Effector memory CD8-positive, alpha-beta T cell (primary cell): ENCODE results near the gene MUC5AC.
"Not testable (repeated sequence)": the region's sequence is repeated elsewhere in the genome, so short reads cannot be mapped to it uniquely, and the experiment has no call there.

Experiments
- ATAC-seq: fragments of 150-1000 bp; cut with Tn5 transposase; replicated peaks from 2 replicates; pipeline ENCODE4 v1.10.0; 2021; ENCODE audit warnings: mild to moderate bottlenecking, moderate library complexity
- DNase-seq, 3 experiments: peaks; one replicate each; pipeline ENCODE4 v3.0.0; 2021
- H3K27ac Mint-ChIP-seq, 2 donors: one replicate each; pipeline ENCODE4 v1.8.0; 2022; ENCODE audit warnings: mild to moderate bottlenecking in 2 of 2, mixed read lengths in 2 of 2, moderate library complexity in 2 of 2
- H3K27me3 Mint-ChIP-seq, 2 donors: one replicate each; pipeline ENCODE4 v1.8.0; 2022; ENCODE audit warnings: mixed read lengths in 2 of 2
- H3K36me3 Mint-ChIP-seq: one replicate; pipeline ENCODE4 v1.8.0; 2022; ENCODE audit warnings: mild to moderate bottlenecking, moderate library complexity, mixed read lengths; ENCODE audit not compliant: insufficient read depth
- H3K4me1 Mint-ChIP-seq, 2 donors: one replicate each; pipeline ENCODE4 v1.8.0; 2022; ENCODE audit warnings: low read depth in 2 of 2, mixed read lengths in 2 of 2
- H3K4me3 Mint-ChIP-seq, 2 donors: one replicate each; pipeline ENCODE4 v1.8.0; 2022; ENCODE audit warnings: mild to moderate bottlenecking in 2 of 2, mixed read lengths in 2 of 2, moderate library complexity in 2 of 2
- H3K9me3 Mint-ChIP-seq, 2 donors: one replicate each; pipeline ENCODE4 v1.8.0; 2022; ENCODE audit warnings: mixed read lengths in 2 of 2

MUC5AC gene

GRCh38 chr11:1148752-1149180 lies 9.0 kb upstream of the MUC5AC start:
- Mint-ChIP-seq H3K4me3 (no peak overlapping the region), H3K4me1 (peaks cover 0 to 6% of the 10 kb centered on the region in 2 donors), H3K36me3 (no peaks in the 10 kb centered on the region), H3K27ac (no peak overlapping the region), H3K9me3 (peaks cover 0 to 1% of the 10 kb centered on the region in 2 donors), H3K27me3 (peaks cover 0 to 24% of the 10 kb centered on the region in 2 donors)
- no peak for DNase-seq
- no peak for ATAC-seq

- H3K4me3 Mint-ChIP-seq = no peak overlapping the region
- no peak for DNase-seq
- ATAC-seq = no peak
- peaks cover 0 to 6% of the 10 kb centered on the region in 2 donors for H3K4me1 Mint-ChIP-seq
- no peaks in the 10 kb centered on the region for H3K36me3 Mint-ChIP-seq
- peaks cover 0 to 24% of the 10 kb centered on the region in 2 donors for H3K27me3 Mint-ChIP-seq
- no peak overlapping the region for H3K27ac Mint-ChIP-seq
- no peaks in the 10 kb centered on the region for H3K9me3 Mint-ChIP-seq
Measured at GRCh38 chr11:1149545-1149944, 8.2 kb upstream of the MUC5AC start.

GRCh38 chr11:1150116-1150515 lies 7.6 kb upstream of the MUC5AC start:
- ATAC-seq = no peak
- H3K9me3 Mint-ChIP-seq = no peaks in the 10 kb centered on the region
- no peak for DNase-seq
- no peaks in the 10 kb centered on the region for H3K36me3 Mint-ChIP-seq
- H3K4me1 Mint-ChIP-seq = peaks cover 0 to 6% of the 10 kb centered on the region in 2 donors
- H3K27me3 Mint-ChIP-seq = peaks cover 0 to 24% of the 10 kb centered on the region in 2 donors
- no peak overlapping the region for H3K4me3 Mint-ChIP-seq
- H3K27ac Mint-ChIP-seq = no peak overlapping the region

GRCh38 chr11:1150769-1151365 lies 6.9 kb upstream of the MUC5AC start:
- no peak overlapping the region for H3K27ac Mint-ChIP-seq
- no peaks in the 10 kb centered on the region for H3K36me3 Mint-ChIP-seq
- H3K9me3 Mint-ChIP-seq = no peaks in the 10 kb centered on the region
- DNase-seq (no peak), ATAC-seq (no peak)
- peaks cover 0 to 6% of the 10 kb centered on the region in 2 donors for H3K4me1 Mint-ChIP-seq
- H3K27me3 Mint-ChIP-seq = peaks cover 0 to 24% of the 10 kb centered on the region in 2 donors
- no peak overlapping the region for H3K4me3 Mint-ChIP-seq

- Mint-ChIP-seq H3K36me3 (no peaks in the 10 kb centered on the region), H3K27ac (no peak overlapping the region), H3K4me3 (no peak overlapping the region), H3K4me1 (peaks cover 0 to 6% of the 10 kb centered on the region in 2 donors), H3K9me3 (no peaks in the 10 kb centered on the region), H3K27me3 (peaks cover 0 to 17% of the 10 kb centered on the region in 2 donors)
- ATAC-seq (no peak), DNase-seq (no peak)
Measured at GRCh38 chr11:1151366-1152315, 6.1 kb upstream of the MUC5AC start.

GRCh38 chr11:1152316-1153104 lies 5.2 kb upstream of the MUC5AC start:
- no peak for DNase-seq
- Mint-ChIP-seq H3K4me1 (peaks cover 0 to 4% of the 10 kb centered on the region in 2 donors), H3K27me3 (peaks cover 0 to 12% of the 10 kb centered on the region in 2 donors), H3K27ac (no peak overlapping the region), H3K9me3 (no peaks in the 10 kb centered on the region), H3K36me3 (no peaks in the 10 kb centered on the region), H3K4me3 (no peak overlapping the region)
- no peak for ATAC-seq

- Mint-ChIP-seq H3K27ac (no peak overlapping the region), H3K4me1 (no peaks in the 10 kb centered on the region), H3K9me3 (no peaks in the 10 kb centered on the region), H3K36me3 (no peaks in the 10 kb centered on the region), H3K4me3 (no peak overlapping the region), H3K27me3 (peaks cover 0 to 7% of the 10 kb centered on the region in 2 donors)
- DNase-seq (no peak), ATAC-seq (no peak)
Measured at GRCh38 chr11:1153105-1153950, 4.4 kb upstream of the MUC5AC start.

GRCh38 chr11:1153951-1154493 lies 3.7 kb upstream of the MUC5AC start:
- Mint-ChIP-seq H3K36me3 (no peaks in the 10 kb centered on the region), H3K27me3 (peaks cover 0 to 7% of the 10 kb centered on the region in 2 donors), H3K27ac (no peak overlapping the region), H3K9me3 (no peaks in the 10 kb centered on the region), H3K4me1 (no peaks in the 10 kb centered on the region), H3K4me3 (no peak overlapping the region)
- ATAC-seq (no peak), DNase-seq (no peak)

- H3K4me3 Mint-ChIP-seq, H3K27me3 Mint-ChIP-seq, H3K9me3 Mint-ChIP-seq, H3K27ac Mint-ChIP-seq, H3K4me1 Mint-ChIP-seq, ATAC-seq, H3K36me3 Mint-ChIP-seq, DNase-seq: not testable (repeated sequence)
Measured at GRCh38 chr11:1154656-1155055, 3.1 kb upstream of the MUC5AC start.

GRCh38 chr11:1155274-1155693 lies 2.5 kb upstream of the MUC5AC start:
- Mint-ChIP-seq H3K27me3 (peaks cover 0 to 7% of the 10 kb centered on the region in 2 donors), H3K27ac (no peak overlapping the region), H3K9me3 (no peaks in the 10 kb centered on the region), H3K36me3 (no peaks in the 10 kb centered on the region), H3K4me3 (no peak overlapping the region), H3K4me1 (no peaks in the 10 kb centered on the region)
- ATAC-seq (no peak), DNase-seq (no peak)

GRCh38 chr11:1156506-1157340 lies 1.0 kb upstream of the MUC5AC start:
- no peaks in the 10 kb centered on the region for H3K27me3 Mint-ChIP-seq
- DNase-seq (no peak), ATAC-seq (no peak)
- no peaks in the 10 kb centered on the region for H3K4me1 Mint-ChIP-seq
- H3K4me3 Mint-ChIP-seq = no peak overlapping the region
- H3K27ac Mint-ChIP-seq = no peak overlapping the region
- no peaks in the 10 kb centered on the region for H3K9me3 Mint-ChIP-seq
- H3K36me3 Mint-ChIP-seq = no peaks in the 10 kb centered on the region

GRCh38 chr11:1157341-1157644 lies 460 bp upstream of the MUC5AC start:
- DNase-seq = no peak
- Mint-ChIP-seq H3K27me3 (peaks cover 0 to 5% of the 10 kb centered on the region in 2 donors), H3K9me3 (no peaks in the 10 kb centered on the region), H3K4me3 (no peak overlapping the region), H3K4me1 (no peaks in the 10 kb centered on the region), H3K27ac (no peak overlapping the region), H3K36me3 (no peaks in the 10 kb centered on the region)
- no peak for ATAC-seq
